SK-MEL-5 (cell line): Measurements from ENCODE around the gene DENND4B. TPM values are rescaled to one million over a fixed set of nuclear protein-coding genes. Genes with fewer than 3 reads are reported as not detected.
A peak's percentile ranks its signal among the peaks of the same experiment; 100 is the strongest.

Source experiments
- DNase-seq: peaks from one replicate; pipeline ENCODE4 v3.0.0-alpha.2; 2016; ENCODE audit warnings: low read depth, low spot score
- in situ Hi-C: cut with HindIII; loops from 2 replicates; pipeline ENCODE4 v1.10.0; 2016; ENCODE audit warnings: low sequenced_read_pairs, high pct_unique_total_duplicates, low pct_unique_long_range_greater_than_20kb
- total RNA-seq: library from RNA; depleted of rRNA; stranded (reverse); fragments of >200 nt; shearing (Covaris generic); gene quantifications from 2 replicates; pipeline ENCODE4 v1.2.3, GENCODE V29; 2014

Gene DENND4B
- total RNA-seq, 1 experiment from 2014 or later = 13.8 TPM

DNA sequence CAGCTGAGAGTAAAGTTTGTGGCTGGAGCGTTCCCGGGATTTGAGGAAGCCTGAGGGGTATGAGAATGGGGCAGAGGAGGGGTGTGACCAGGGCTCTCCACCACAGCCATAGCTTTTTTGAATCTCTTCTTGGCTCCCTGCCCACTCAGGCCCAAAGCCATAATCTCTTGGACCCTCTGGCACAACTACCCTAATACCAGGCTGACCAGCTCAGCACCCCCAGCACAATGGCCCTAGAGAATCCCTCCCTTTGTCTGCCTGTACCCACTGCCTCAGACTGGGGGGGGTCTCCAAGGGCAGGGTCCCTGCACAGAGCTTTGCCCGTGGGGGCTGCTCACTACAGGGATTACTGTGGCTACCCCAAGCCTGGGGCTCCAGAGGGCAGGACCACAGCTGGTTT lies 7.5 kb downstream of the DENND4B start:
- no peak for DNase-seq
- in situ Hi-C loops = no loop called here

- DNase-seq = no peak
- in situ Hi-C loops = no loop called here
These were observed 9.2 kb downstream of the DENND4B start for GRCh38 chr1:153937331-153937730.

DNA sequence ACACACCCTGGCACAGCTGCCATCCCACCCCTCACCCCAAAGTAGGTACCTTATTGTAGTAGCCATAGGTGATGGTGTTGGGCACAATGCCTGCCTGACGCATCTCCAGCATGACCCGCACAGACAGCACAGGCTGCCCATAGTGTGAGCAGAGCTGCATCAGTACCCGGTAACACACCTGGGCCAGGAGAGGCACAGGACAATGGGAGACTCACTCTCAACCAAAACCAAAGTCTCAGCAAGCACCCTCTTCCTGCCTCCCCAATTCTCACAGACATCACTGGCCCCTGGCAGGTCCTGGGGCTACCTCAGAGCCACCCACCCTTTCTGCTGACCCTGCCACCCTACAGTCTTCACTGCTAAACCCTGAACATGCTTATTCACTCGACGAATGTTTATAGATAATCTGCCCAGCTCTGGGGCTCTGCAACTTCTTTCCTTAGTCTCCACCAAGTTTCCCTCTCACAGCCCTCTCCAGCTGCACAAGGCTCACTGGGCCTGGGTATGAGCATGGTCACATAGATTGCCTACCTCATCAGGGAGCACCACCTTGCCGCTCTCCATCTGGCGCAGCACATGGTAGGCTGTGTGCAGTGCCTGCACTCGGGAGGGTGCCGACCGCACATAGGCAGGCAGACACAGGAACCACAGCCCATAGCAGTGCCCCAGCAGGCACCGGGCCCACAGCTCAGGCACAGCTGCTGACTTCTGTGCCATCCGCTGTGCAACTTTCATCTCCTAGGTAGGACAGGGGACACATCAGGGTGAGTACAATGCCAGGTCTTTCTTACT lies 10.3 kb downstream of the DENND4B start:
- in situ Hi-C loops = no loop called here
- DNase-seq = no peak

DNA sequence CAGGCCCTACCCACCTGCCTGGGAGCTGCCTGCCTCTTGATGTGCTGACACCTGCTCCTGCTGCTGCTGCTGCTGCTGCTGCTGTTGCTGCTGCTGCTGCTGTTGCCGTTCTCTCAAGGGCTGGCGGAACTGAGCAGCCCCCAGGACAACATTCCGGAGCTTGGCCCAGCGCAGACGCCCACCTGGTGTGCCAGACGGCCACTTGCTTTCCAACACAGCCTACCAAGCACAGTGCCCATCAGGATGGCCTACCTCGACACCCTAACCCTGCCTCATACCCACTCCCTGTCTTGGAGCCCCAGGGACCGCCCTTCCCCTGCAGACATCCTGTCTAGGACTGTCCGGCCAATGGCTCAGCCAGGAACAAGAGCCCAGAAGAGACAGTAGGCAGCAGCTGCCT lies 11.8 kb downstream of the DENND4B start:
- no peak for DNase-seq
- in situ Hi-C loops = no loop called here

GRCh38 chr1:153933955-153934354 lies 12.6 kb downstream of the DENND4B start:
- in situ Hi-C loops = no loop called here
- DNase-seq = no peak

DNA sequence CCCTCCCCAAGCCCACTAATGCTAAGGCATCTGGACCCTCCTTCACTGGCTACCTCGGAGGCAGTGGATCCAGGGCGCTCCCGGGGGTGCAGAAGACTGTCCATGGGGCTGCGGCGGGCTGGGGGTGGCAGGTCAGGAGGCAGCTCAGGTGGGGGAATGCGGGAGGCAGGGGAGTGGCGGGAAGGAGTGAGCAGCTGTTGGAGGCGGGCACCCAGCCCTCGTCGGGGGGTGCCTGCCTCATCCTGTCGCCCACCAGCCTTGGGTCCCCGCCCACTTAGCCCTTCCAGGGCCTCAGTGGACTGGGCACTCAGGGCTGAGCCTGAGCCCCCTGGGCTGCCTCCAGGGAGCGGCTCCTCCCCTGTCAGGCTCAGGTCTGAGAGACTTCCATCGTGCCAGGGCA lies 13.1 kb downstream of the DENND4B start:
- in situ Hi-C loops = no loop called here
- DNase-seq = no peak

GRCh38 chr1:153932156-153933131 lies 14.1 kb downstream of the DENND4B start:
- DNase-seq = no peak
- in situ Hi-C loops = no loop called here

DNA sequence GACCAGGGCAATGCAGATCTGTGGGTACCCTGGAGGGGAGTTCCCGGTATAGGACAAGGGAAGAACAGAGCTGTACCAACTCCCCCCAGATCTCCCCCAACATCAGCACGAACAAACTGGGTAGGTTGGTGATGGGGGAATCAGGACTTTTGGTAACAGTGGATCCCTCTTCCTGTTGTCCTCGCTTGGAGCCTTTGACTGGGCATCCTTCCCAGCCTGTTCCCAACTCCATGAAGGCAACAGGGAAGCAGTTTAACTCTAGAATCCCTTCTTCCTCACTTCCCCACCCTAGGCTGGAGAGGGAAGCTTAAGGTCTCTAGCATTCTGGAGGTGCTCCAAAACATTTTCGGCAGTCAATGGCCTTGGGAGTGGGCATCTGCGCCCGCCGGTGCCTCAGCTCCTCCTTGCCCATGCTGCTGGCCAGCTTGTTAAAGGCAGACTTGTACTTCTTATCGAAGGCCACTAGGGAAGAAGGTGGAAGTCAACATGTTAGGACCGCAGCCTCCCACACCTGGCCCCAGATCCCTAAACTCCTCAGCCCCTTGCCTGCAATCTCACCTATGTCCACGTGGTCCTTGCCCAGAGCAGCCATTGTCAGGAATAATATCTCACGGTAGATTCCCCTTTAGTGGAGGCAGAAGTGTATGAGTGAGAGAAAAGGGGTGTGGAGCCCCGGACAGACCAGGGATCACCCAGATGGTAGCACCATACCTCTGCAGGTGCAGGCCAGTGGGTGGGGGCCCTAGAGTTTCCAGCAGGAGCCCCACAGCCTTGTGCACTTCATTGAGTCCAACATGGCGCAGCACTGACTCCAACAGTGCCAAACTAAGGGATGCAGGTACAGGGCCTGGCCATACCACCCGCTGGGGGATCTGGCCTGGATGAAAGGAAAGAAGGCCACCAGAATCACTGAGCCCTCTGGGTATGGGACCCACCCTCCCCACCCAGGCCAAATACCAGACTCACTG lies 16.3 kb downstream of the DENND4B start:
- DNase-seq = peak; percentile 42
- in situ Hi-C loops = no loop called here

DNA sequence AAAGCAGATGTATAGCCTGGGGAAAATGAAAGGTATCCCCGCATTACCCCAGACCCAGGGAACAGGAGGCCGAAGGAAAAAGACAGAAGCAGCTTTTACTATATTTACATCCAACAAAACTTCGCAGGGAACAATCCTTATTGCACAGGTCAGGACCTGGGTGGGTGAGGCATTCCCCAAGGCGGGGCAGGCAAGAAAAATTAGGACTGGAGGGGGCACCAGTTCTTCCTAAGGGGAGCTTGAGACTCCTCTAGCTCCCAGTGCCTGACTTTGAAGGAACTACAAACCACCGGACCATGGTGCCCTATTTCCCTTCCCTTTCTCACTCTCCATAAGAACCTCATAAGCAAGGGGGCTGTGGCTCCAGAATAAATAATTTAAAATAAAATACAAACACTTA lies 17.1 kb downstream of the DENND4B start:
- DNase-seq = no peak
- in situ Hi-C loops = no loop called here

GRCh38 chr1:153928791-153929341 lies 17.7 kb downstream of the DENND4B start:
- in situ Hi-C loops = no loop called here
- peak; percentile 92 for DNase-seq

- in situ Hi-C loops = no loop called here
- no peak for DNase-seq
These were observed 18.3 kb downstream of the DENND4B start for GRCh38 chr1:153928245-153928644.

GRCh38 chr1:153926405-153926804 lies 20.1 kb downstream of the DENND4B start:
- no peak for DNase-seq
- in situ Hi-C loops = no loop called here

DNA sequence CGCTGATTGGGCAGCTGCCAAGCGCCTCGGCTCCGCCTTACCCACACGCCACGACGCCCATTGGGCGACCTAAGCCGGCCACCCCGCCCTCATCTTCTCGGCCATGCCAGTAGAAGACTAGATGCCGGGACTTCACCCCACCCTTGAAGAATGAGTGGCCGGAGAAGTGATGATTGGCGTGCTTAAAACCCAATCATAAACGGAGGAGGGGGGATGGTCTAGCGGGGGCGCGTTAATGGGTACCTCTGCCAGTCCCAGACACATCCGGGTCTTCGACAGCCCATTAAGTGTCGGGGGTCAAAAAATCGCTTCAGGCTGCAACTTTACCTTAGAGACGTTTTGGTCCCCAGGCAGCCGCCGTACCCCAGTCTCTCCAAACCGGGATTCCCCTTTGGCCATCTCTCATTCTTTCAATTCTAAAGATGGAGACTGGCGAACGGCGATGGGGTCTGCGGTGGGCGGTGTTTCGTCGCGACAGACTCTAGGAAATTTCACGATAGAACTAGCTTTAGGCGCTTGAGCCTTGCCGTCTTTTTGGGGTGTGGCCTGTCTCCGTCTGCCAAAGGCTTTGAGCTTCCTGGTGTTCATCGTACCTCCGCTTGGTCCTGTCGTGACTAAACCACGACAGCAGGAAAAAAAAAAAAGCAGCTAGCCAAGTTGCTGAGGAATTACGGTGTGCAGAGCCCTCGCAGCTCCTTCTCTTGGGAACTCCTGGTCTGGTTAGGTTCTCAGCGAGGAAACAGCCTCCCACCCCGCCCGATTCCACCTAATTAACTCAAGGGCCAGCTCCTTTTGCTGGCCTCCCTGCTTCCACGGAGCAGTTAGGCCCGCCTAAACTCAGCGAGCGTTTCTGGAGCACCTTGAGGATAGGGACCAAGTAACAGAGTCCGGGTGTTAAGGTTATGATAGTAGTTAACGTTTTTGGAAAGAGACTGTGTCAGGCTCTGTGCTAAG lies 23.3 kb downstream of the DENND4B start, which contains the start of gene GATAD2B:
Gene GATAD2B (minus strand): TSS at position 1 of the 954 bp plus-strand sequence. CDS start 94,625 bp downstream, outside the sequence.
- peak; percentile 100 for DNase-seq
- in situ Hi-C loops = loop anchor here (25.0 kb wide), 1 partner anchor 111 kb away; no protein-coding TSS in a partner anchor

DNA sequence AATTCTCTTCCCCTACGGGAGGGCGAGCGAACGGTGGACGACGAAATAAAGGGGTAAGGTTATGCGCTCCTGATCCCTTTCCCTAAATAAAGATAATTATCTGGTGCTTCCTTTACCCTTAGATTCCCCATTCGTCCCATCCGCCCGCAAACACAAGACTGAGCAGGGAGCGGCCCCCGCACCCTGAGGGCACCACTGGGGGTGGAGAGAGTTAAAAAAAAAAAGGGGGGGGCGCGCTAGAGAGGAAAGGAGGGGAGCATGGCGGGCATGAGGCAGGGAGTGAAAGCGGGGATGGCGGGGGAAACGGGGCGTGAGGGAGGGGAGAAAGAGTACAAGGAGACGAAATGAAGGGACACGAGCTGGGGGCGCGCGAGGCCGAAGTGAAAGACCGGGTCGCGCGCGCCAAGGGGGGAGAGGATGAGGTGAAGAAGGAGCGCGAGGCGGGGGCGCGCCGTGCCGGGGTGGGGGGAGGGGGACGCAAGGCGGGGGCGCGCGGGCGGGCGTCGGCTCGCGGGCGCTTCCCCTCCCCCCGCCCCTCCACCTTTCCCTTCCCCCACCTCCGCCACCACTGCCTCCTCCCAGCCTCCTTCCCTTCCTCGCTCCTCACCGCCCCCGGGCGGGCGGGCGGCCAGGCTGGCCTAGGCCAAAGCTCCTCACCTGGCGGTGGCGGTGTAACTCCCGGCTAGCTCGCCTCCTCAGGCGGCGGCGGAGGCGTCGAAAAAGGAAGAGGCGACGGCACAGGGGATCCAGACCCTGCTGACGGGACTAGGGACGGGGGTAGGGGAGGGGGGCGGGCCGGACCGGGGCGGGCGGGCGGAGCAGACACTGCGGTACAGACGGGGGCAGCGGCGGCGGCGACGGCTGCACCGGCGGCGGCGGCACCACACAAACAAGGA lies 24.2 kb downstream of the DENND4B start:
- DNase-seq = peak; percentile 74
- in situ Hi-C loops = loop anchor here (25.0 kb wide), 1 partner anchor 110 kb away; no protein-coding TSS in a partner anchor

GRCh38 chr1:153921803-153922075 lies 24.8 kb downstream of the DENND4B start:
- DNase-seq = no peak
- in situ Hi-C loops = loop anchor here (25.0 kb wide), 1 partner anchor 109 kb away; no protein-coding TSS in a partner anchor
